H9 (cell line): ENCODE results near the gene PAPLN. TPM values are rescaled to one million over a fixed set of nuclear protein-coding genes. Genes with fewer than 3 reads are reported as not detected.

Source experiments
- DNase-seq: peaks from one replicate; pipeline ENCODE4 v3.0.0-alpha.2; 2017
- H2AFZ ChIP-seq: one replicate; pipeline ENCODE4 v1.6.1; 2013; ENCODE audit warnings: mild to moderate bottlenecking, low read length, control low read depth, moderate library complexity
- H2AK5ac ChIP-seq: 2 replicates; pipeline ENCODE4 v1.6.1; 2013; ENCODE audit warnings: low read length, control low read depth, mixed read lengths; ENCODE audit not compliant: insufficient read length
- H2BK120ac ChIP-seq: one replicate; pipeline ENCODE4 v1.6.1; 2013; ENCODE audit warnings: low read depth, mild to moderate bottlenecking, low read length, control low read depth, inconsistent platforms; ENCODE audit not compliant: poor library complexity, severe bottlenecking
- H2BK12ac ChIP-seq: 2 replicates; pipeline ENCODE4 v1.6.1; 2013; ENCODE audit warnings: low read length, control low read depth, mixed read lengths, low read depth; ENCODE audit not compliant: insufficient read length
- H2BK15ac ChIP-seq: 2 replicates; pipeline ENCODE4 v1.6.1; 2013; ENCODE audit warnings: low read depth, low read length, control low read depth
- H2BK20ac ChIP-seq: one replicate; pipeline ENCODE4 v1.6.1; 2013; ENCODE audit warnings: low read depth, mild to moderate bottlenecking, low read length, control low read depth, inconsistent platforms; ENCODE audit not compliant: poor library complexity, severe bottlenecking
- H2BK5ac ChIP-seq: 2 replicates; pipeline ENCODE4 v1.6.1; 2013; ENCODE audit warnings: low read length, control low read depth, mixed read lengths; ENCODE audit not compliant: insufficient read length
- H3K14ac ChIP-seq: 2 replicates; pipeline ENCODE4 v1.6.1; 2013; ENCODE audit warnings: low read length, control low read depth; ENCODE audit not compliant: insufficient read depth
- H3K18ac ChIP-seq: 2 replicates; pipeline ENCODE4 v1.6.1; 2013; ENCODE audit warnings: low read depth, mild to moderate bottlenecking, mixed read lengths, low read length, control low read depth; ENCODE audit not compliant: insufficient read length
- H3K23ac ChIP-seq: 2 replicates; pipeline ENCODE4 v1.6.1; 2013; ENCODE audit warnings: low read length, control low read depth, mixed read lengths, low read depth; ENCODE audit not compliant: insufficient read length
- H3K23me2 ChIP-seq: 2 replicates; pipeline ENCODE4 v1.6.1; 2013; ENCODE audit warnings: low read depth, mild to moderate bottlenecking, mixed read lengths, low read length, control low read depth; ENCODE audit not compliant: insufficient read length, poor library complexity, severe bottlenecking
- H3K27ac ChIP-seq: 2 replicates; pipeline ENCODE4 v1.5.1; 2013; ENCODE audit warnings: low read length, control low read depth, mixed read lengths, low read depth; ENCODE audit not compliant: insufficient read length
- H3K27me3 ChIP-seq: 2 replicates; pipeline ENCODE4 v1.6.1; 2013; ENCODE audit warnings: low read length, control low read depth, inconsistent platforms; ENCODE audit not compliant: insufficient read depth
- H3K4ac ChIP-seq: 2 replicates; pipeline ENCODE4 v1.6.1; 2013; ENCODE audit warnings: low read depth, mild to moderate bottlenecking, control low read depth, inconsistent platforms, low read length, moderate library complexity
- H3K4me1 ChIP-seq: 2 replicates; pipeline ENCODE4 v1.6.1; 2013; ENCODE audit warnings: low read length, control low read depth, inconsistent platforms; ENCODE audit not compliant: insufficient read depth
- H3K4me2 ChIP-seq: 2 replicates; pipeline ENCODE4 v1.6.1; 2013; ENCODE audit warnings: low read length, control low read depth, mixed read lengths; ENCODE audit not compliant: insufficient read length, insufficient read depth
- H3K56ac ChIP-seq: 2 replicates; pipeline ENCODE4 v1.6.1; 2013; ENCODE audit warnings: low read depth, mild to moderate bottlenecking, mixed read lengths, low read length, control low read depth; ENCODE audit not compliant: insufficient read length
- H3K79me1 ChIP-seq: 2 replicates; pipeline ENCODE4 v1.6.1; 2013; ENCODE audit warnings: low read depth, mild to moderate bottlenecking, moderate library complexity, low read length, control low read depth, inconsistent platforms; ENCODE audit not compliant: insufficient read depth, poor library complexity, severe bottlenecking
- H3K79me2 ChIP-seq: 2 replicates; pipeline ENCODE4 v1.6.1; 2013; ENCODE audit warnings: low read length, control low read depth, inconsistent platforms; ENCODE audit not compliant: insufficient read depth
- H3K9ac ChIP-seq: 2 replicates; pipeline ENCODE4 v1.6.1; 2013; ENCODE audit warnings: low read length, control low read depth, mixed read lengths; ENCODE audit not compliant: insufficient read length; ENCODE audit errors: extremely low read depth
- H3K9me3 ChIP-seq: one replicate; pipeline ENCODE4 v1.6.1; 2013; ENCODE audit warnings: low read depth, low read length, inconsistent platforms; ENCODE audit not compliant: control insufficient read depth
- H3T11ph ChIP-seq: one replicate; pipeline ENCODE4 v1.6.1; 2013; ENCODE audit warnings: mild to moderate bottlenecking, low read length, control low read depth, inconsistent platforms
- H4K20me1 ChIP-seq: one replicate; pipeline ENCODE4 v1.6.1; 2013; ENCODE audit not compliant: control insufficient read depth, insufficient read length, insufficient read depth
- H4K5ac ChIP-seq: 2 replicates; pipeline ENCODE4 v1.6.1; 2013; ENCODE audit warnings: low read depth, mild to moderate bottlenecking, mixed read lengths, low read length, control low read depth; ENCODE audit not compliant: insufficient read length
- H4K8ac ChIP-seq: replicated peaks from 2 replicates; pipeline ENCODE4 v1.6.1; 2013; ENCODE audit warnings: low read length, control low read depth, mixed read lengths, low read depth; ENCODE audit not compliant: insufficient read length
- H4K91ac ChIP-seq: 2 replicates; pipeline ENCODE4 v1.6.1; 2013; ENCODE audit warnings: low read depth, mild to moderate bottlenecking, moderate library complexity, mixed read lengths, low read length, control low read depth; ENCODE audit not compliant: insufficient read length
- H3K27ac Mint-ChIP-seq, 3 experiments: 2 replicates in 2 of 3; 3 replicates in 1 of 3; pipeline ENCODE4 v1.8.0; 2020 to 2021; ENCODE audit warnings: mixed read lengths in 3 of 3, mild to moderate bottlenecking in 1 of 3, moderate library complexity in 1 of 3
- H3K27me3 Mint-ChIP-seq: 2 replicates; pipeline ENCODE4 v1.8.0; 2021; ENCODE audit warnings: low read depth, mild to moderate bottlenecking, moderate library complexity, mixed read lengths
- H3K36me3 Mint-ChIP-seq, 3 experiments: 2 replicates in 2 of 3; 3 replicates in 1 of 3; pipeline ENCODE4 v1.8.0; 2020 to 2021; ENCODE audit warnings: low read depth in 3 of 3, mixed read lengths in 3 of 3; ENCODE audit not compliant: insufficient read depth in 1 of 3
- H3K4me1 Mint-ChIP-seq, 2 experiments: 2 replicates each; pipeline ENCODE4 v1.8.0; 2020; ENCODE audit warnings: mixed read lengths in 2 of 2
- H3K4me3 Mint-ChIP-seq, 2 experiments: 2 replicates in 1 of 2; 3 replicates in 1 of 2; pipeline ENCODE4 v1.8.0; 2020 to 2021; ENCODE audit warnings: mild to moderate bottlenecking in 2 of 2, mixed read lengths in 2 of 2, moderate library complexity in 1 of 2
- H3K9me3 Mint-ChIP-seq, 2 experiments: 2 replicates in 1 of 2; 3 replicates in 1 of 2; pipeline ENCODE4 v1.8.0; 2020; ENCODE audit warnings: mild to moderate bottlenecking in 2 of 2, mixed read lengths in 2 of 2, moderate library complexity in 1 of 2
- CTCF ChIP-seq: fragments of 200-600 bp; sonication (generic); conservative IDR thresholded peaks from 3 replicates; pipeline ENCODE4 v1.8.0; 2021; ENCODE audit warnings: antibody characterized with exemption, mild to moderate bottlenecking
- WGBS: extraction: QIAGEN DNeasy Blood & Tissue Kit; methylation state at CpG from one replicate; pipeline ENCODE4 v1.1.7; 2013; ENCODE audit warnings: missing lambda C conversion rate, low lambda C conversion rate, mixed read lengths; ENCODE audit not compliant: insufficient read length; ENCODE audit errors: extremely low coverage; 5-methylcytosine and 5-hydroxymethylcytosine counted together
- total RNA-seq: library from RNA; stranded (reverse); gene quantifications from 2 replicates; pipeline ENCODE4 v1.2.1, GENCODE V29; 2021

PAPLN gene
- total RNA-seq, 1 experiment from 2014 or later, result 8.5 TPM

GRCh38 chr14:73207615-73208014, 29.7 kb upstream of the PAPLN start:
- no peak overlapping the region for H2AK5ac ChIP-seq
- no peaks in the 10 kb centered on the region for H3K27me3 Mint-ChIP-seq
- no peak overlapping the region for H2AFZ ChIP-seq
- peaks cover 34 to 67% (median 60%) of the 10 kb centered on the region in 3 experiments for H3K36me3 Mint-ChIP-seq
- H4K5ac ChIP-seq, result no peak overlapping the region
- H3K23ac ChIP-seq, result no peak overlapping the region
- H3K4me2 ChIP-seq, result no peak overlapping the region
- no peaks in the 10 kb centered on the region for H4K20me1 ChIP-seq
- no peak overlapping the region for H3K27ac ChIP-seq
- no peak overlapping the region for H3K4me3 Mint-ChIP-seq
- H3K79me2 ChIP-seq, result no peaks in the 10 kb centered on the region
- no peak overlapping the region for H4K8ac ChIP-seq
- no peak overlapping the region for H3K14ac ChIP-seq
- no peak overlapping the region for H2BK15ac ChIP-seq
- no peak overlapping the region for H3K9ac ChIP-seq
- no peak for DNase-seq
- H3K27ac Mint-ChIP-seq, result no peak overlapping the region
- H3K9me3 ChIP-seq, result no peaks in the 10 kb centered on the region
- no peaks in the 10 kb centered on the region for H3K4me1 Mint-ChIP-seq
- no peak overlapping the region for H2BK12ac ChIP-seq
- no peak overlapping the region for H3K4ac ChIP-seq
- H3K23me2 ChIP-seq, result no peaks in the 10 kb centered on the region
- no peaks in the 10 kb centered on the region for H3K27me3 ChIP-seq
- H3T11ph ChIP-seq, result no peak overlapping the region
- H2BK20ac ChIP-seq, result no peak overlapping the region
- H2BK5ac ChIP-seq, result no peak overlapping the region
- no CpG with 5 or more reads among the region's 2 CpGs for WGBS
- no peak overlapping the region for H2BK120ac ChIP-seq
- peaks cover 3 to 4% of the 10 kb centered on the region in 2 experiments; a peak in 4 of 5 replicates for H3K9me3 Mint-ChIP-seq
- H4K91ac ChIP-seq, result no peak overlapping the region
- H3K4me1 ChIP-seq, result no peaks in the 10 kb centered on the region
- no peaks in the 10 kb centered on the region for H3K79me1 ChIP-seq
- H3K56ac ChIP-seq, result no peak overlapping the region
- TF ChIP-seq CTCF, result no peak
- no peak overlapping the region for H3K18ac ChIP-seq
